ENCODE results near the gene USF1.
"Not testable (repeated sequence)": the region's sequence is repeated elsewhere in the genome, so short reads cannot be mapped to it uniquely, and the experiment has no call there.

Gene USF1

DNA sequence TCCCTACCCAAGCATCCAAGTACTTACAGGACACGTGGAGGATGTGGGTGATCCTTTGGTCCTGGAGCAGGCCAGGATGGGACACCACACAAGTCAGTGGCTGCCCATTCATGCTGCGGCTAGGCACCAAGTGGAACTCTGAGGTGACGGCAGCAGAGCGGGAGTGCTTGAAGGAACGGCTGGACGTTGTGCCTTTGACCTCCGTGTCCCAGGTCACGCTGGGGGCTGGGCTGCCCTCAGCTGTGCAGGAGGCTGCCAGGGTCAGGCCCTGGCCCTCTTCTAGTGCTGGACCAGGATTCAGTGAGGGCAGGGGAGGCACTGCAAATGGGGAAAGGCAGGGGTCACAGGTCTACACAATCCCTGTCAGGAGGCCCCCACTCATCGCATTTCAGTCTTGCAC lies 31.6 kb upstream of the USF1 start:
- DNase-seq, result no peak

DNA sequence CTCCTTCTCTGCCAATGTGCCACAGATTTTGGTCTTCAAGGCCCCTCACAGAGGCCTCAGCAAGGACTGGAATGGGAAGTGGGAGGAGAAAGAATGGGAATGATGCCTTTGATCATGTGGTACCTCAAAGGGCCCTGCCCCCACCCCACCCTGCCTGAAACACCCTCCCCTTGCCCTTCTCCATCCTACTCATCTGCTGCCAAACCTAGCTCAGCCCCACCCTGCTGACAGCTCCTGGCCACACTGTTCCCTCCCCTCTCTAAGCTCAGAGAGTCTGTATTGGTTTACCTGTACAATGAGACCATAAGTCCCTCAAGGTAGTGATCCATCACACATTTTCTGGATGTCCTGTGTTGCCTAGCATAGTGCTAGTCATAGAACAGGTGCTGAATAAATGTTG lies 30.6 kb upstream of the USF1 start:
- DNase-seq, result no peak

DNA sequence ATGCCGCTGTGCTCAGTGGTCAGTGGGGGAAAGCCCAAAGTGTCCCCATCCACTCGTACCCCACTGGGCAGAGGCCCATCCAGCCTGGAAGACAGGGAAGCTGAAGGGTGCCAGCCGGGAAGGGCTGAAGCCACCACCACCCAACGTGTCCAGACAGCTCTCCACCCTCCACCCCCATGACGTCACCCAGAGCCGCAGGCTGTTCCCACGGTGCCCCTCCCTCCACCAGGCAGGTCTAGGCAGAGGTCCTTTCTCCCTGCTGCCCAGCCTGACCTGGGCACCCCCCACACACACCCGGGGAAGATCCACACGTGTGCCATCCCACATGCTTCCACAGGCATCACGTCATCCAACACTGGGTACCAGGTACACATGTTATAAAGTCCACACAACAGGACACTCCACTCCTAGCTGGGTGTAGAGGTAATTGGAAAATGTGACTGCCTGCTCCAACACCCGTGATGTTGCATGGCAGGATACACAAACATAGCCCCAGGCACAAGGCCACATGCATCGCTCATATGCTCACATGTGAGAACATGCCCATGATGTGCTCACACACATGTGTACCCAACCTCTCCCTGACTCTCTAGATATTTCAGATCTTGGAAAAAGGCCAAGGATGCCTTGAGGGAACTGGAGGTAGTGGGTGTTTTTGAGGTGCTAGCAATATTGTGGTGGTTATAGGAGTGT lies 29.0 kb upstream of the USF1 start:
- DNase-seq, result no peak

DNA sequence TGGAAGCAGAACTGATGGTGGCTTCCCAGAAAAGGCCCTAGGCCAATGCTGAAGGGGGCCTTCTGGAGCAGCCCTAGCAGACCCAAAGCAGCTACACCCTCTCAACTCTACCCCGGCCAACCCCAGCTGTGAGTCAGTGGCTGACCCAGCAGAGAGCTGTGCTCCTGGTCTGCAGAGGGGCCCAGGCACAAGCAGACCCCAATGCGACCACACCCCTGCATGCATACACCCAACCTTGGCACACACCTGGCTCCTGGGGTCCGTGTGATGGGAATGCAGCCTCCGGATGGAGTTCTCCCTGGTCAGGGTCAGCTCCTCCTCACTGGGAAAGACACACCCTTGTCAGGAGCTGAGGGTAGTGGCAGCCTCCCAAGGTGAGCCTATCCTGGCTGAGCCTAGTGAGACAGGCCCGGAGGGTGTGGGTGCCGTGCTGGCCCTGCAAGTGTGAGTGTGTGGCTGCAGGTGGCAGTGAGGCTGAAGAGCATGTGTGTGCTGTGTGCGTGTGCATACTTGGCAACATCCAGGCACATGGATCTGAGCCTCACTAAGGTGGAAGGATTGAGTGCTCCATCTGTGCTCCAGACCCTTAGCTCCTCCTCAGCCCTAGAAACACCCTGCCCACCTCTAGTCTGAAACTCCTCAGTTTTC lies 27.8 kb upstream of the USF1 start:
- DNase-seq, result no peak

DNA sequence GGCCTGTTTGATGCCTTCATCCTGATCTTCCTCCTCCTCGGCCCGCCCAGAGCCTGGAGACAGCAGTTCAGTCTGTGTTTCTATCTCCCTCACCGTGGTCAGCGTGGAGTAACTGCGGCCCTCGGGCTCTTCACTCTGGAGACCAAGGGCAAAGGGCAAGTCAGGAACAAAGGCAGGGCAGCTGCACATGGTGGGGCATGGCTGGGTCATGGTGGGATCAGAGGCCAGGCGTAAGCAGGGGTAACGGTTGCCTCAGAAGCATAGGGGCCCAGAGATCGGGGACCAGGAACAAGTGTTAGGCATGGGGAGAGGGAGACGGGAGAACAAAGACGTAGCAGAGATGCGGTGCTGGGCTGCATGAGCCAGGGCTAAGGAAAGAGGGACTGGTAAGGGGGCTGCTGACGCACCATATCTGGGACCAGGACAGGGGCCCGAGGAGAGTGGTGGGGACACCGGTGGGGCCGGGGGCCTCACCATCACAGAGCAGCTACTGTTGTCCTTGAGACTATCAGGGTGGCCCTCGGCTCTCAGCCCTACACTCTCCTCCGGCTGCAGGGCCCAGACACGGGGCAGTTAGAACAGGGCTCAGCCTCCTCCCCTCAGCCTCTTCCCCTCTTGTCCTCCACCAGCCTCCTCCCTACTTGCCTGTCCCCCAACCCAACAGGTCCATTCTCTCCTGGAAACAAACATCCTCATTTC lies 27.1 kb upstream of the USF1 start:
- DNase-seq, result no peak

DNA sequence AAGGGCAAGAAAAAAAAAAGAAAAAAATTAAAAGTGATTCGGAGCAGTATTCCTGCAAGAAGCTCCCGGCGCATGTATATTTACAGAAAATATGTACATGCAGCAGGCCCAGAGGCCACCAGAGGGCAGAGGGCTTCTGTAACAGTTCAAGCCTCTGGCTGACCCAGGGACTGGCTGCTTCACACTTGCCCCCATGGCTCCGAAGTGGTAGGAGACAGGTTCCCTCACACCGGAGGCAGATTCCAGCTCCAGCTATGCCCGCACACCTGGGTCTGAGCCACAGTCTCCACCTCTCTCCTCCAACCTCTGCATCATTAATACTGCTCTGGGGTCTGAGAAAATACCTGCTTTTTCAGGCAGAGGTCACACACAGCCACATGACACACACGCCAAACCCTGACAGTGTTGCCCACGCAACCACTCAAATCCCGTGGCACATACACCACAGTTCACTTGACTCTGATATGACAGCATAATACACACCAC lies 26.2 kb upstream of the USF1 start:
- no peak for DNase-seq

DNA sequence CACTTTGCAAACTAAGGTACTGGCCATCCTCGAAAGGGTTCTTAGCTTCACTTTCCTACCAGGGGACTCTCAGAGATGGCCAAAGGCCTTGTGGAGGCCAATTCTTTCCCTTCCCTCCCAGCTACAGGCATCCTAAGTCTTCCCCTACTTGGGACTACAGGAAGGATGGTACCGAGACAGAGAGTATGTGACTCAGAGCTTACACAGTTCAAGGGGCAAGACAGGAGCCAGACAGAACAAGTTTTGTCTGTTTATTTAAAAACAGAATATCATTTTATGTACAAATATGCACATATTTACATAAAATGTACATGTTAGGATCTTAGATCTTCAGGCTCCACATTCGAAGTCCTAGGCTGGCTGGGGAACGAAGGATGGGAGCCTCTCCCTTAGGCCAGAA lies 25.0 kb upstream of the USF1 start:
- no peak for DNase-seq

DNA sequence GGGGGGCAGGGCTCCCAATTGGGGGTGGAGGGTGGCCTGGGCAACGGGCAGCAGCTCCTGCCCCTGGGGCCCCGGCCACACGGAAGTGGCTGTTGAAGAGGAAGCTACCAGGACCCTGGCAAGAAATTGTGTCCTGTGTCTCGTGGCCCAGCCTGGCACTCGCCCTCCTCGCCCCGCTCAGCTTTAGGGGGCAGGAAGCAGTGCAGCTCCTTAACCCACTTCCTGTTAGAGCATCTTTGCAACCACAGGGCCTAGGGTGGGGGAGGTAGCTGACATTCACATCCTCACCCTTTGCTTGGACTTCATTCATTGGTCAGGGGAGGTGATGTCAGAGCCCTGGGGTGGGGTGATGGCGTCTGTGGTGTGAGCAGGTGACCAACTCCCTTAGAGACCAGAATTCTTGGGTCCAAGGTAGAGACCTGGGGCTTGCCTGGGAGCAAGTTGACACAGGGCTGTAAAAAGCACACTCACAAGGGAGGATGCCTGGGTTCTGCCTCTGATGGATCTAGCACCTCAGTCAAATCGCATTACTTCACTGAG lies 24.0 kb upstream of the USF1 start, which contains the start of gene ARHGAP30:
Gene ARHGAP30 (minus strand): TSS at position 161 of the 540 bp plus-strand sequence. CDS start 267 bp downstream, outside the sequence.
- DNase-seq, result peak; percentile 54

DNA sequence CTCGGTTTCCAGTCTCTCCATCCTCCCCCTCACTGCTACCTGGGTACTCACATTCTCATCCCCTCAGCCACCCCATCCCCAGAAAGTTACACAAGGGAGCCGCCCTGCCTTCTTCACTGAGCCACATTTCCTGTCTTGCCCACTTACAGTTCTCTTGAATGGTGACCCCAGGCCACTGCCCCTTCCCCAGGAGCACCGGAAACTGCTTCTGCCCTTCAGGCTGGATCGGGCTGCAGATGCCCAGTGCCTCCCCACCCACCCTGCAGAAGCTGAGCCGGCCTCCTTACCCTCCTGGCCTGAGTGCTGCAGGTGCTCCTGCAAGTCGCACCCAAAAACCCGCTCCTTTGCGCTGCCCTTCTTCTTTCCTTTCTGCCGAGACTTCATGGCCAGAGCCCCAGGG lies 23.5 kb upstream of the USF1 start:
- no peak for DNase-seq

DNA sequence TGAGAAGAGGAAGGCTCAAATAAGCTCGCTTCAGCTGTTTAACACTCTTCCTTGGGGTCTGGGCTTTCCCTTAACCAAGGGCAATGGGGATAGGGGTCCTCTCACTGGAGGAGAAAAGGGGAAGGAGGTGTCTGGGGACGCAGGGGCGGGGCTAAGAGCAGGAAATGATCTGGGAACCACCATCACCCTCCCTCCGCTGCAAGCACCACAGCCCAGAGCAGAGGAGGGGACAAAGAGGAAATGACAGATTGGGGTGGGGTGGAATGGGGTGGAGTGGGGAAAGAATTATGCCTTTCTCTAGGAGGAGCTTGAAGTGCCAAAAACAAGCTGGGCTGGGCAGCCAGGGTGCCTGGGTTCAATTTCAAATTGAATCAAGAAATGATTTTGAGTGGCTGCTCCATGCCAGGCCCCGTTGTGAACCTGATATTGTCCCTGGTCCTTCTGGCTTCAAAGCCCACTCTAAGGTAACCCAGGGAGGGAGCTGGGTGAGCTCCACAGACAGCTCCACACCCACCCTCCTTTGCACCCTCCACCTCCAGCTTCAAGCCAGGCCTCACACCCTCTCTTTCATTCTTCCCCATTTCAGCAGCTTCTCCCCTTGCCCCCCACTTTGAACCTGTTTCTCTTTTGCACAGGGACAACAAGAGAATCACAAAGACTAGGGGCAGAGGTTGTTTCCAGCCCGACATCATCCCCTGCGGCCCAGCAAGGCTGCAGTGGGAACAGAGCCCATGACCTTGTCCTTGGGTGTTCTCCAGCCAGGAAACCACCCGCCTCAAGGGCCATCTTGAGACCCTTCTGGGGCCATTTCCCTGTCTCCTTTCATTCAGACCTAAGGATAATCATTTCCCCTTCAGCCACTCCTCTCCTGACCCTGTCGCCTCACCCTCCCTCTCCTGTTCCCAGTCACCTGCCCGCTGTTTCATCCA lies 22.8 kb upstream of the USF1 start:
- no peak for DNase-seq

DNA sequence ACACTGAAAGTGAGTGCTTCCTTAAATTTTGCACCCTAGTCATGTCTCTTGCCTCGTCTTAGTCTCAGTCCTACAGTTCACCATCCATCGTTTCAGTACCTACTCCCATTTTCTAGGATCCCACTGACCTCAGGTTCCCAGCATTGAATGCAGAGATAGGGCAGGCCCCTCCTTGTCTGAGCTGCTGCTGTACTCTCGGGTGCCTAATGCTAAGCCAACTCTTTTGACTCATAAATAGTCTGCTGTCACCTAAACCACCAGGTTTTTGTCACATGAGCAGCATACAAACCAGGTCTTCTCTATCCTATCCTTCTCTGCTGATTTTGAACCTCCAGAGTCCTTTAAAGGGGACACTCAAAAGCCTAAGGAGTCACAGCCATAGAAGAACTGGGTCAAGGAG lies 20.9 kb upstream of the USF1 start:
- no peak for DNase-seq

DNA sequence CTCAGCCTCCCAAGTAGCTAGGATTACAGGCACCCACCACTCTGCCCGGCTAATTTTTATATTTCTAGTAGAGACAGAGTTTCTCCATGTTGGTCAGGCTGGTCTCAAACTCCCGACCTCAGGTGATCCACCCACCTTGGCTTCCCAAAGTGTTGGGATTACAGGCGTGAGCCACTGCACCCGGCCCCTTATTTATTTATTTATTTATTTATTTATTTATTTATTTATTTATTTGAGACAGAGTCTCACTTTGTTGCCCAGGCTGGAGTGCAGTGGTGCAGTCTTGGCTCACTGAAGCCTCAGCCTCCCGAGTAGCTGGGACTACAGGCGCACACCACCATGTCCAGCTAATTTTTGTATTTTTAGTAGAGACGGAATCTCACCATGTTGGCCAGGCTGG lies 19.9 kb upstream of the USF1 start:
- DNase-seq, result not testable (repeated sequence)

DNA sequence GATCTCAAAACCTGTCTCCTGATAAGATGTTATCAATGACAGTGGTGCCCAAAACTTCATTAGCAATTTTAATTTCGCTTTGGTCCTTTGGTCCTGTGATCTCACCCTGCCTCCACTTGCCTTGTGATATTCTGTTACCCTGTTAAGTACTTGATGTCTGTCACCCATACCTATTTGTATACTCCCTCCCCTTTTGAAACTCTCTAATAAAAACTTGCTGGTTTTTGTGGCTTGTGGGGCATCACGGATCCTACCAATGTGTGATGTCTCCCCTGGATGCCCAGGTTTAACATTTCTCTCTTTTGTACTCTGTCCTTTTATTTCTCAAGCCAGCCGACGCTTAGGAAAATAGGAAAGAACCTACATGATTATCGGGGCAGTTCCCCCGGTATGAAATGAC lies 18.2 kb upstream of the USF1 start:
- DNase-seq, result not testable (repeated sequence)

DNA sequence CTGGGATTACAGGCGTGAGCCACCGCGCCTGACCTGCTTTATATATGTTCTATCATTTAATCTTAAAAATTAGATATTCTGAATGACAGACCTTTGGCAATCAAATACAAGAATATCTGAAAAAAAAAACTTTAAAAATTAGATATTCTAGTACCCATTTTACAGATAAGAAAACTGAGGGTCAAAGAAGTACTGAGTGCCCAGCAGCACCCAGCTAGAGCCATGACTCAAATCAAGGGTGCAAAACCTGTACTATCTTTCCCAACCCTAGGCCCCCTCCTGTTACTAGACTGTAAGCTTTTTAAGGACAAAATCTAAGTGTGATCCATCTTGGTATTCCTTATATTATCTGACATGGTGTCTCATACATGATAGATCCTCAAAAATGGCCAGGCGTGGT lies 15.6 kb upstream of the USF1 start:
- DNase-seq, result no peak

DNA sequence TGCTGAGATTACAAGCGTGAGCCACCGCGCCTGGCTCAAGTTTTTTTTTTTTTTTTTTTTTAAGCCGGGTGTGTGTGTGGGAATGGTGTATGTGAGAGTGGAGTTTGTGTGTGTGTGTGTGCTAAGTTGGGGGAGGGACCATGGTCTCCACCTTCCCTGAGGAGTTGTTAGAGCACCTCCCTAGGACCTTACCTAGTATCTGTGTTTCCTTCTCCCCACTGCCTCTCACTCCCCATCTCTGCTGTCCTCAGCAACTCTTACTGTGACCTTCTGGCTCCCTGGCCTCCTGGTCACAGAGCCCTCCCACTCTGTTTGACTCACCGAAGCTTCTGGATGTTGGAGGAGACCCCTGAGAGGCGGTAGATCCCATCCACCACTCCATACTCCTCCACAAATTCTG lies 13.5 kb upstream of the USF1 start:
- no peak for DNase-seq

DNA sequence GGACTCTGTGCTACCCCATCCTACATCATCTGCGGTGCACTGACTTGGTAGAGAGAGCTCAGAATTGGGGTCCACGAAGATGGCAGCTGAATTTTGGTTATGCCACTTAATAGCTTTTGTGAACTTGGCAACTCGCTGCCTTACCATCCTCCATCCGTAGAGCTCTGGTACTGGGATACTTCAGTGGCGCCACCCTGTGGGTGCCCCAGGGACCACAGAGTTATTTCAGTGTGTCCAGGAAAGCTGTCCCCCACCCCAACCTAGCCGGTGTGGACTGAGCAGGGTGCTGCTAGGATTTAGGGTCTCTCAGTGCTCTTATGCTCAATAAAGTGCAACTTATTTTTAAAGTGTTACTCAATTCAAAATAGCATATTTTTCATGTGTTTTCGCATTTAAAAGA lies 9.0 kb upstream of the USF1 start:
- no peak for DNase-seq

DNA sequence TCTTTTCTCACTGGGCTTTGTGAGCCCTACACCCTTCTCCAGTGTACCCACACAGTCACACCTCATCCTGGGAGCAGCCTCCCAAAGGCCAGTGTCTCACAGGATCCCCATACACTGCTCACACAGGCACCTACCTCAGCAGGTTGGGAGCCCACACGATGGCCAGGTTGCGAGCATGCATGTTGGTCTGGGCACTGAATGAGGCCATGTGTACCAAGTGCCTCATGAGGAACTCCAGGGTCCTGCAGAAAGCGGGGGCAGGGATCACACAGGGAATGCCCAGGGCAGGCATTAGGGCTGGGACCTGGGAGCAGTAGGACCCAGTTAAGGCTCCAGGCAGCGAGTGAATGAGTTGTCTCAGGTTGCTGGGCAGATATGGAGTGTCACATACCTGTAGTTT lies 8.5 kb upstream of the USF1 start:
- no peak for DNase-seq

DNA sequence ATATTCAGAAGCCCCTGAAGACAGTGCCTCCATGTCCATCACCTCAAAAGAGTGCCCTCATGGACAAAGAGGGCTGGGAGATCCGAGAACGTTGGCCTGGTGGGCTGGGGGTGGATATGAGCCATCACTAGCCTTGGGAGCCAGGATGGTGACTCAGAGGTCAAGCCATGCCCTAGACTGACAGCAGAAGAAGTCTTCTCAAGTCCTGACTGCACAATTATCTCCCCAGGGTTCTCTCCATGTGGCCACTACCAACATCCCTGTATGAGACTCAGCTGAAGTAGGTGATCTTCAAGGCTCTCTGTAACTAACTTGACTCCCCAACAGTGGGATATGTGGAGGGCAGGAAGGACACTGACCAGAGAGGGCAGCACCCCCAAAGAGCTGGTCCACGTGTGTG lies 7.1 kb upstream of the USF1 start:
- DNase-seq, result no peak

DNA sequence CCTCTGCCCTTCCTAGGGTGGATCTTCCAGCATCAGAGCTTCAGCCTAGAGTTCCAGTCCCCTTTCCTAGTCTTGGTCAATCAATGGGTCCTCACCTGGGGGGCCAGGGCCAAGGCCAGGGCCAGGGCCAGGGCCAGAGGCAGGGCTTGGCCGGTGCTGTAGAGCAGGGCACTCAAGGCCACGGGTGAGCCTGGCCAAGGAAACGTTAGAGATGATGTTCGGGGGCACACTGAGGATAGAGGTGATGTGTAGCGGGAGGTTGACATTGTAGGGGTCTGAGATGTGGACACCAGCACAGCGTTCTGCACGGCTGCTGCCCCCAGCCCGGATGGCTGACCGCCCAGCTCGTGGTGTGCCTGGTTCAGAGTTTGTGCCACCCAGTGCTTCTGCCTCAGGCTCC lies 5.4 kb upstream of the USF1 start:
- DNase-seq, result no peak

DNA sequence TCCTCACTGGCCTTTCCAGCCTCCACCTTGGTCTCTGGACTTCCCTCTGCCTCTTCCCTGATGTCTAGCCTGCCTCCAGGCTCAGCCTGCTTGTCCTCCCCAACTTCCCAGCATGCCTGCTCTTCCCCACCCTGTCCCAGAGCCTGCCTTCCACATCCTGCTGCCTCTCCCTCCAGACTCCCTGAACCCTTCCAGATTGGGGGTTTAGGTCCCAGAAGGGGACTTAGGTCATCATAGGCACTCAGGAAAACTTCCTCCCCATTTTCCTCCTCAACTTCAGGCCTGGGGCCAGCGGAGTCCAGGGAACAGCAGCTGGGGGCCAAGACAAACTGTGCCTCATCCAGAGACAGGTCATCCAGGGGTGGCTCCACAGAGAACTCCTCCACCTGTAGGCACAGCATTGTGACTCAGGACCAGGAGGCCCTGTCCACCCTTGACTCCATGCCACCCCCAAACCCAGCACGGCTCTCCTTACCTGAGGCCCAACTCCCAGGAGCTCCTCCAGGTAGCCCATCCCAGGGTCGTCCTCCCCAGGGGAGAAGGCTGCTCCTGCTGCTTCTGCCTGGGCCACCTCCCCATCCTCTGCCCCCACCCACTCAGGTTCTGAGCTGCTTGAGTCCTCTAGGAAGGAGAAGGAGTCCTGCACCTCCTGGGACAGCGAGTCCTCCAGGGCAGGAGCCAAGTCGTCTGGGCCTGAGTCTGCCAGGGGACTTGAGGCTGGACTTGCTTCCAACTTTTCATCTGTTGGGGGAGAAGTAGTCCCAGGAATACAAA lies 3.4 kb upstream of the USF1 start:
- DNase-seq, result no peak

Measured in activated gamma-delta T cell (primary cell).